GM19193 (cell line): ENCODE results near the gene MSANTD4.

Source experiments
- POLR2A ChIP-seq: IDR thresholded peaks from 4 replicates; pipeline ENCODE4 v1.6.1; 2011; ENCODE audit not compliant: insufficient read depth, insufficient read length; ENCODE audit errors: extremely low read depth

Gene MSANTD4

DNA sequence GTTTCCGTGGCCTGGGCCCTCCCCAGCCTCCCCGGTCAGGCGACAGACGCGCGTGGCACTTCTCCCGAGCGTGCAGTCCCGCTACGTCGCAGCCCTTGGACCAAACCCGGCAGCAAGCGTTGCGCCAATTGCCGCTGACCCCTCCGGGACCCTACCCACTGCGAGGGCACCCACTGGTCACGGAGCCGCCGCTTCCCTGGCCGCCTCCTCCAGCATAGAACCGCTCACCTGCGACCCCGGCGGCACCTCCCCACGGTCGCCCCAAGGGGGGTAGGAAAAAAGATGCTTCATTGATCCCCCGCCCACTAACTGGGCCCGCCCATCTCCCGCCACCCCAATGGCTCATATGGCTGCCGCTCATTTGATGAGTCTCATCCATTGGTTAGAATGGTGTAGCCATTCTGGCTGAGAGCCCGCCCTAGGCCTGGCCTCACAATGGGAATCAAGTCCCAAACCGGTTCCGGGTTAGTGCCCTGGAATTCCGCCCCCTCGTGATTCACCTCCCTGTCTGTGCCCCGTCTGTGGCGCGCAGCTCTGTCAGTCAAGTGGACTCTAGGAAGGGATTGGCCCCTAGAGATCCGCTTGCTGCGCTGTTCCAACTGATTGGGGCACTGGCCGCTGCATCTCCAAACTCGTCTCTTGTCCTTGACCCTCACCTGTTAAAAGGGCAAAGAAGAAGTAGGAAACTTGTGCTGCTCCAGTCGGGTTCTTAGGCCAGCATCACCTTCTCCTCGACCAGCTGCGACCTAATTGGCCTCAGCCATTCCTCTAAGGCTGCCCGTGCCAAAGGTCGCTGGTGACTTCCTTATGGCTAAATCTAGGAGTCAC is at the start of gene MSANTD4:
Gene MSANTD4 (minus strand): TSS at position 274 of the 828 bp plus-strand sequence. CDS start 11,323 bp downstream, outside the sequence.
- TF ChIP-seq POLR2A, result peak; percentile 75

DNA sequence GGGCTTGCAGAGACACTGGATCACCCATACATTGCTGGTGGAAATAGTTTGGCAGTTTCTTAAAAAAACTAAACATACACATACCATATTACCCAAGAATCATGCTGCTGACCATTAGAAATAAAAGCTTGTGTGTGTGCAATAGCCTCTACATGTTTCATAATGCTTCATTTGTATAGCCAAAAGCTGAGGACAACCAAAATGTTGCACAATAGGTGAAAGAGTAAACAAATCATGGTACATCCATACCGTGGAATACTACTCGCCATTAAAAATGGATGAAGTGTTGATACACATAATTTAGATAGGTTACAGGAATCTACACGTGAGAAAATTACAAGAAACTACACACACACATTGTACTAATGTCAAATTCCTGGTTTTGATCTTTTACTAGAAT is 48.6 kb upstream of the MSANTD4 start:
- no peak for TF ChIP-seq POLR2A

DNA sequence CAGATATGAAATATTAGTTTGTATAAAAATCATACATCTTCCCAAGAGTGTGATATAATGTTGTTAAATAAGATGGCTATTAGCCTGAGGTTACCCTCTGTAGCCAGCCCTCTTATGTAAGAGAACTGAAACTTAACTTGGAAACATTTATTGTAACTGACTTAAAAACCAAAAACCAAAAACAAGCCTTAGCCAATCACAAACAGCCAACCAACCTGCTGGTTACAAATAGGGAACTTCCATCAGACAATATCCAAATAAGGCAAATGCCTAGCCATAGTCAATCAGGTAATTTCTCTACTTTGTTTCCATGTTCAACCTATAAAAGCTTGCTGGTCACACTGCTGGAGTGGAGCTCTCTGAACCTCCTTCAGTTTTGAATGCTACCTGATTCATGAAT is 41.0 kb upstream of the MSANTD4 start:
- TF ChIP-seq POLR2A, result no peak

DNA sequence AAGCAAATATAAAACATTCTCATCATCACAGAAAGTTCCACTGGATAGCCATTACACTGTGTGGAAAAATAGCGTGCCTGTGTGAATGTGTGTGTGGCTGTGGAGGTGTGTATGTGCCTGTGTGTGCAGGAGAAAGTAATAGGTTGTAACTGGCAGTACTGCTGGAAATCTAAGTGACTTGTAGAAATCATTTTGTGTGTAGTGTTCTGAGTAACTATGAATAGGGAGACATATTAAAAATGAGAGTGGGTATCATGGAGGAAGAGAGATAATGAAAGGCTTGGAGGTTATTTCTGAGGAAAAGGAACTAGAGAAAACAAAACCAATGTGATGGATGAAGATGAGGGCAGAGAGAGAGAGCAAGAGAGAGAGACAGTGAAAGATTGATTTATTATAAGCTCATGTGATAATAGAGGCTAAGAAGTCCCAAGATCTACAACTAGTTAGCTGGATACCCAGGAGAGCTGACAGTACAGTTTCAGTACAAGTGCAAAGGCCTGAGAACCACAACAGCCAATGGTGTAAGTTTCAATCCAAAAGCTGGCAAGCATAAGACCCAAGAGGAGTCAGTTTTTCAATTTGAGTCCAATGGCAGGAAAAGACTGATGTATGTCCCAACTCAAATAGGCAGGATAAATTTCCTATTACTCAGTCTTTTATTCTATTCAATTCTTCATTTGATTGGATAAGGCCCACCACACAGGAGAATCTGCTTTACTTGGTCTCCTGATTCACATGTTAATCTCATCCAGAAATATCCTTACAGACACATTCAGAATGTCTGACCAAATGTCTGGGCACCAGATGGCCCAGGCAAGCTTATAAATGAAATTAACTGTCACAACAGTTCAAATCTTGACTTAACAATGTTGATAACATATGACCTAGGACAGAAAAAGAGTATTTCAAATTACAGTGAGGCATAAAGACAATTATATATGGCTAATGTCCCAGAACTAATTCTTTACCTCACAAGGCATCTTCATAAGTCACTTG is 40.2 kb upstream of the MSANTD4 start:
- no peak for TF ChIP-seq POLR2A

DNA sequence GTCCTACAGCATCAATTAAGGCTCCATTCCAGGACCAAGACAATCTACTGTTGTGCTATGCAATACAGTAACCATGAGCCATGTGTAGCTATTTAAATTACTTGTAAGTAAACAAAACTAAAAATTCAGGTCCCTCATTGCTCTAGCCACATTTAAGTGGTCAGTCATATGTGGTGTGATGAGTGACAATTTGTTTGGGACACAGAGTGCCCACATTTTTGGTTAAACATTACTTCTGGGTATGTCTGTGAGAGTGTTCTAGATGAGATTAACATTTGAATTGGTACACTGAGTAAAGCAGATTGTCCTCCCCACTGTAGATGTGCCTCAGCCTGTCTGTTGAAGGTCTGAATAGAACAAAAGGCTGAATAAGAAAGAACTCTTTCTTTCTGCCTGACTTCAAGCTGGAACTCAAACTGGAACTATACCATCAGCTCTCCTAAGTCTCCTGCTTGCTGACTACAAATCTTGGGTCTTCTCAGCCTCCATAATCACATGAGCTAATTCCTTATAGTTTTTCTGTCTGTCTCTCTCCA is 39.3 kb upstream of the MSANTD4 start:
- no peak for TF ChIP-seq POLR2A

DNA sequence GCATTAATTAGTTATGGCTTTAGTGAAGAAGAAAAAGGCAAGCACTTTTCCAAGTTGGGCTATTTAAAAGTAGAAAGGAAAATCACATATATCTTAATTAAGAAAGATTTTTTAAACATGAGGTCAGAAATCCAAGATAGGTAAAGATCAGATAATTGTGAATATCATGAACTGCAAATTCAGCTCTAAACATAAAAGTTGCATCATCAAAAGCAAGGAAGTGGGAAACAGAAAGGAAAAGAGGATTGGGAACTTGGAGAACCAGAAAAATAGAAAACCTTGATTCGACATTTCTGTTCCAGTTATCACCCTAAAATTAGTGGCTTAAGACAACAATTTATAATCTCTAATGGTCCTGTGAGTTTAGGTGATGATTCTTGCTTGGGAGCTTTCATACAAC is 37.6 kb upstream of the MSANTD4 start:
- TF ChIP-seq POLR2A, result no peak

DNA sequence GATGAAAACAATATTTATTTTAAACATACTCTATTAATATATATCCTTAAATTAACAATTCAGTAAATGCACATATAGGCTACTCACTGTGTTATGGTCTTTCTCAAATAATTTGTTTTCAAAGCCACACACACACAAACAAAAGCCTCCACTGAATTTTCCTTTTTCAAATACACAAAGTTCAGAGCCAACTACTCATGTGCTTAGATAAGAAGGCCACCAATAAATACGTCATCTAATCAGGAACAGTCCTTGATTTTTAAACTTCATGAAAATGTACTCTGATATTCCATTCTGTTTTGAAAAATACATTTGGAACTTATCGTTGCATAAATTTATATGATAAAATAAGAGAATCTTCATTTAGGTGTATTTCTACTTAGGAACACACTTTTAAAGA is 29.1 kb upstream of the MSANTD4 start:
- TF ChIP-seq POLR2A, result no peak

DNA sequence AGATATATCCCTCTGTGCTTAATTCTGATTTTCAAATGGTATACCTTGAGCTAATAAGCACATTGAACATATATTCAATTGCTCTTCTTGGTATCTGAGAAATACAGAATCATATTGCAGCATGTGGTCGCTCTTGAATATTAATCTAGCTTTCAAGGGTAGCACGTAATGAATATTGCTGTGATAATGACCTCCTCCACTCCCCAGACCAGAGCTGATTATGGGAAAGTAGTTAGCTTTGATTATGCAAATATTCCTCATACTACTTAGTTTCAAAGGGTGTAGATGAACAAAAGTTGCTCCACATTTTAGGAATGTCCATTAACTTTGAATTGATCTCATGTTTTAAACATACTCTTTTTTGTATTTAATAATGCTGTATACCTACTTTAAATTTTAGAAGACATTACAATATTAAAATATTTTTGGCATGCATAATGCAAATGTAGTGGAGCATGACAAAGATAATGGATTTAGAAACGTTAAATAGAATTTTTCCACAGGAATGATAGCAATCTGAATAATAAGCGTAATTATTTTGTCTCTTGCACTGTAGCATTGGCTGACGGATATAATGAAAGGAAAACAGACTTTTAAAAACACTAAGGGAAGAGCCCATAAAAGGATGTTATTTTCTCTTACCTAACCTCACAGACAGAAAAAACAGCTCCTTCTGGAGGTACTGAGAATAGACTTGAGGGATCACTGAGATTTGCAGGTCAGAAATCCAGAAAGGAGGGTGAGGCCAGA is 27.9 kb upstream of the MSANTD4 start:
- no peak for TF ChIP-seq POLR2A

DNA sequence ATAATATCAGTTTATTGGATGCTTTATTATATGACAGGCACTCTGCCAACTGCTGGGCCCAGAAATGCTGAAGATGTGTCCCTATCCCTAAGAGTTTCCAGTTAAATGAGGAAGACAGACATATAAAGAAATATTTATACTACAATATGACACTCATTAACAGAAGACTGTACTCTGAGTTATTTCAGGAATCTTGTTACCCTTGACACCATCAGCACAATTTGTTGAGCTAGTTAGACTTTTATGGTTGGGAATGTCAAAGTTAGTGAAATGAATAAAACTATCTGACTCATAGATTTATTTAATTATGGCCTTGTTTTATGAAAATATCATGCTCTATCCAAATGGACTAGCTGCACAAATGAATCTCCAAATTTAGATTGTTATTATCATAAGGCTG is 25.6 kb upstream of the MSANTD4 start:
- no peak for TF ChIP-seq POLR2A

DNA sequence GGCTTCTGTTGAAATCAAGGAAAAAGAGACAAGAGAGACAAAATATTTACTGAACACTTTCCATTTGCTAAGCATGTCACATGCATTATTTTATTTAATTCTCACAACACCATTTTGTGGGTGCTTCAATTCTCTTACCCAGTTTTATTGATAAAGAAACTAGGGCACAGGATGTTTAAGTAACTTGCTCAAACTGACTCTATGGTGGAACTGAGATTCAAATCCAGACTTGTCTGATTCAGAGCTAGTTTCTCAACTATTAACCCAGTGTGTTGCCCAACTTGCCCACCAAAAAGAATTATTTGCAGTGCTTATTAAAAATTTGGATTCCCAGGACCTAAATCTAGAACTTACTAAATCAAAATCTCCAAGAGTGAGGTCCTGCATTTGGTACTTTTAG is 21.5 kb upstream of the MSANTD4 start:
- no peak for TF ChIP-seq POLR2A

DNA sequence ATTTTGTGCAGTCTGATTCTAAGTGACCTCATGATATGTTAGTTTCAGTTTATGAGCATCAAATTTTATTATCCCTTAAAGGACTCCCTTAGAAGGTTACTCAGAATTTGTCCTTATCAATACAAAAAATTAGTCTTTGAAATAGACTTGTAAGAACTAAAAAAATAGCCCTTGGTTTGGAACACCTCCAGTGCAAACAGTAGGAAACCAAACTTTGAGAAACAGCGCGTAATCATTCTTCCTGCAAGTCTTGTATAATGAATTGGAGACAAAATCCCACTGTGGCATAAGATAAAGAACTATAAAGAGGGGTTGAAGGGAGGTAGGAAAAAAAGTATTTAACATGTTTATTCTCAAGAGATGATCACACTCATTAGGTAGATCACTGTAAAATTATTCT is 10.8 kb upstream of the MSANTD4 start:
- TF ChIP-seq POLR2A, result no peak

DNA sequence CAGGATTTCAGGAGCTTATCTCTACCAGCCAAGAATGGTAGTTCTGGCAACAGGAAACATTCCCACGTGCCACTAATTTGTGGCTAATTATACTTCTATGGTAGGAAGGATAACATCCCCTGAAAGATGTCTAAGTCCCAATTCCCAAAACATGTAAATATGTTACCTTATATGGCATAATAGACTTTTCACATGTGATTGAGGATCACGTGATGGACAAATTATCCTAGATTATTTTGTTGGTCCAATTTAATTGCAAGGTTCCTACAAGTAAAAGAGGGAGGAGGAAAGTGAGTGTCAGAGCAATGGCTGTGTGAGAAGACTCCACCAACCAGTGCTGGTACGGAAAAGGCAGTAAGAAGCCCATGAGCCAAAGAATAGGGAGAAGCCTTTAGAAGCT is 9.9 kb upstream of the MSANTD4 start:
- TF ChIP-seq POLR2A, result no peak

DNA sequence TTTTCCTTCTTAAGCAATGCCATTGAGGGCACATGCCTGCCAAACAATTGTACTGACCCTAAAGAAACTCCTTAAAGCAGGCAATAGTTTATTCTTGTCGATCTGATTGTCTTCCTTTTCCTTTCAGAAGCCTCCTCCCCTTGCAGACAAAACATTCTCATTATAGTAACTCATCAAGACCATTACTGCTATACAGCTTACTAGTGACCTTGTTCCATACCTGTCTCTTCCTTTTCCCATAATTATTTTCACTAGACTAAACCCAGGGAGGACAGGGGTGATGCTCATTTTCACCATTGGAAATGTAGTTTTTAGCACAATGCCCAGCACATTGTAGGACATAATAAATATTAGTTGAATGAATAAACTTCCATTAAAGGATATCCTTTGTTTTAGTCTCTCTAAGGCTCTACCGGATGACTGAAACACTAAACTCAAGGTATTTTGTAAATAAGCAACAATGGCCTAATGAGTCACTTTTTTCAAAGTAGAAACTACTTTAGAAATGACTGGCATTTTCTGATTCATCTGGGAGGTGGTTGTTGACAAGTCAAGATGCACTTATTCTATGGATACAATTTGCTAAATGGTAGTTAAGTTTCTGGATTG is 9.3 kb upstream of the MSANTD4 start:
- TF ChIP-seq POLR2A, result no peak

DNA sequence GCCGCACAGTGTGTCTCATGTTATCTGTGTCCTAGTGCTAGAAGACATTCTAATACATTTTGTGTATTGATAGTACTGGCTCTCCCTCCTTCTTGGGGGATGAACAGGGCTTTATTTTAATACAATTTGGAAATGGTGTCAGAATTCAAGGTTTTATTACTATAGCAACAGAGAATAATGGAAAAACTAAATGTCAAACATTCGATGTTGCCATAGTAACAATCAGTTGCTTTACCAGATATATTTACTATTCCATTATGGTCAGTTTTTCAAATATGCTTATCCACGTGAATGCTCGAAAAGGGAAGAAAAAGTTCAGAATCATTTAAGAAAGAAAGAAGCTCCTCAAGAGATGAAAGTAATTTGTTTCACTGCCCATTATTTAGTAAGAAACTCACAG is 8.6 kb upstream of the MSANTD4 start:
- TF ChIP-seq POLR2A, result no peak
